HEK293 (cell line): ENCODE results near the gene DENND4B.

Experiments used
- CTCF ChIP-seq: fragments of 450-650 bp; formaldehyde crosslinking; IDR thresholded peaks from 2 replicates; pipeline ENCODE4 v1.5.1; 2016; ENCODE audit warnings: missing biosample characterization, missing genetic modification characterization
- HOXA7 ChIP-seq: sonication (generic); formaldehyde crosslinking; IDR thresholded peaks from 2 replicates; pipeline ENCODE4 v1.8.1; 2022; ENCODE audit warnings: missing genetic modification reagents, borderline replicate concordance
- HOXC10 ChIP-seq: sonication (generic); formaldehyde crosslinking; IDR thresholded peaks from 2 replicates; pipeline ENCODE4 v1.8.1; 2023; ENCODE audit warnings: mild to moderate bottlenecking, missing genetic modification reagents
- KLF9 ChIP-seq: fragments of 450-650 bp; formaldehyde crosslinking; IDR thresholded peaks from 2 replicates; pipeline ENCODE4 v1.5.1; 2016; ENCODE audit warnings: missing biosample characterization, missing genetic modification characterization, low read depth
- OVOL3 ChIP-seq: fragments of 450-650 bp; formaldehyde crosslinking; IDR thresholded peaks from 2 replicates; pipeline ENCODE4 v1.5.1; 2016; ENCODE audit warnings: missing biosample characterization, missing genetic modification characterization
- PRDM4 ChIP-seq: fragments of 450-650 bp; formaldehyde crosslinking; IDR thresholded peaks from 2 replicates; pipeline ENCODE4 v1.5.1; 2017; ENCODE audit warnings: missing biosample characterization, missing genetic modification characterization
- TCF7L2 ChIP-seq: IDR thresholded peaks from 2 replicates; pipeline ENCODE4 v1.6.1; 2011; ENCODE audit warnings: low read depth, mild to moderate bottlenecking, inconsistent platforms, low read length, moderate library complexity, borderline replicate concordance
- YY2 ChIP-seq: fragments of 450-650 bp; formaldehyde crosslinking; IDR thresholded peaks from 2 replicates; pipeline ENCODE4 v1.5.1; 2016; ENCODE audit warnings: missing biosample characterization, missing genetic modification characterization
- ZBTB1 ChIP-seq: fragments of 450-650 bp; formaldehyde crosslinking; IDR thresholded peaks from 2 replicates; pipeline ENCODE4 v1.5.1; 2016; ENCODE audit warnings: missing biosample characterization, missing genetic modification characterization
- ZBTB49 ChIP-seq: fragments of 450-650 bp; formaldehyde crosslinking; IDR thresholded peaks from 2 replicates; pipeline ENCODE4 v1.5.1; 2016; ENCODE audit warnings: missing biosample characterization, missing genetic modification characterization, low read depth
- ZFP37 ChIP-seq: fragments of 450-650 bp; formaldehyde crosslinking; IDR thresholded peaks from 2 replicates; pipeline ENCODE4 v1.5.1; 2016; ENCODE audit warnings: missing biosample characterization, missing genetic modification characterization
- ZNF10 ChIP-seq: fragments of 450-650 bp; formaldehyde crosslinking; IDR thresholded peaks from 2 replicates; pipeline ENCODE4 v1.5.1; 2017; ENCODE audit warnings: missing biosample characterization, missing genetic modification characterization
- ZNF112 ChIP-seq: fragments of 450-650 bp; formaldehyde crosslinking; IDR thresholded peaks from 2 replicates; pipeline ENCODE4 v1.5.0; 2017; ENCODE audit warnings: missing biosample characterization, missing genetic modification characterization
- ZNF114 ChIP-seq: fragments of 450-650 bp; formaldehyde crosslinking; IDR thresholded peaks from 2 replicates; pipeline ENCODE4 v1.5.0; 2017; ENCODE audit warnings: missing biosample characterization, missing genetic modification characterization
- ZNF146 ChIP-seq: fragments of 450-650 bp; formaldehyde crosslinking; IDR thresholded peaks from 2 replicates; pipeline ENCODE4 v1.5.1; 2016; ENCODE audit warnings: missing biosample characterization, missing genetic modification characterization
- ZNF169 ChIP-seq: fragments of 450-650 bp; formaldehyde crosslinking; IDR thresholded peaks from 2 replicates; pipeline ENCODE4 v1.5.1; 2016; ENCODE audit warnings: missing biosample characterization, missing genetic modification characterization
- ZNF184 ChIP-seq: fragments of 450-650 bp; IDR thresholded peaks from 2 replicates; pipeline ENCODE4 v1.5.1; 2018; ENCODE audit warnings: missing biosample characterization, mild to moderate bottlenecking, missing genetic modification characterization
- ZNF2 ChIP-seq: fragments of 450-650 bp; formaldehyde crosslinking; IDR thresholded peaks from 2 replicates; pipeline ENCODE4 v1.5.1; 2016; ENCODE audit warnings: missing biosample characterization, missing genetic modification characterization
- ZNF23 ChIP-seq: fragments of 450-650 bp; formaldehyde crosslinking; IDR thresholded peaks from 2 replicates; pipeline ENCODE4 v1.5.1; 2016; ENCODE audit warnings: missing biosample characterization, missing genetic modification characterization, borderline replicate concordance
- ZNF302 ChIP-seq: fragments of 450-650 bp; formaldehyde crosslinking; IDR thresholded peaks from 2 replicates; pipeline ENCODE4 v1.5.1; 2016; ENCODE audit warnings: missing biosample characterization, missing genetic modification characterization, low read depth
- ZNF354C ChIP-seq: fragments of 450-650 bp; formaldehyde crosslinking; IDR thresholded peaks from 2 replicates; pipeline ENCODE4 v1.5.1; 2016; ENCODE audit warnings: missing biosample characterization, missing genetic modification characterization, low read depth, borderline replicate concordance
- ZNF37A ChIP-seq: fragments of 450-650 bp; IDR thresholded peaks from 2 replicates; pipeline ENCODE4 v1.5.1; 2018; ENCODE audit warnings: missing biosample characterization, missing genetic modification characterization
- ZNF416 ChIP-seq: fragments of 450-650 bp; formaldehyde crosslinking; IDR thresholded peaks from 2 replicates; pipeline ENCODE4 v1.5.1; 2016; ENCODE audit warnings: missing biosample characterization, missing genetic modification characterization
- ZNF449 ChIP-seq: fragments of 450-650 bp; formaldehyde crosslinking; IDR thresholded peaks from 2 replicates; pipeline ENCODE4 v1.5.1; 2017; ENCODE audit warnings: missing biosample characterization, mild to moderate bottlenecking, missing genetic modification characterization, moderate library complexity
- ZNF473 ChIP-seq: fragments of 450-650 bp; formaldehyde crosslinking; IDR thresholded peaks from 2 replicates; pipeline ENCODE4 v1.5.1; 2017; ENCODE audit warnings: missing biosample characterization, missing genetic modification characterization
- ZNF521 ChIP-seq: fragments of 450-650 bp; formaldehyde crosslinking; IDR thresholded peaks from 2 replicates; pipeline ENCODE4 v1.5.1; 2017; ENCODE audit warnings: missing biosample characterization, mild to moderate bottlenecking, missing genetic modification characterization
- ZNF548 ChIP-seq: fragments of 450-650 bp; formaldehyde crosslinking; IDR thresholded peaks from 2 replicates; pipeline ENCODE4 v1.5.1; 2016; ENCODE audit warnings: missing biosample characterization, missing genetic modification characterization
- ZNF549 ChIP-seq: fragments of 450-650 bp; IDR thresholded peaks from 2 replicates; pipeline ENCODE4 v1.5.1; 2018; ENCODE audit warnings: missing biosample characterization, missing genetic modification characterization, mild to moderate bottlenecking, inconsistent platforms, moderate library complexity
- ZNF555 ChIP-seq: fragments of 450-650 bp; formaldehyde crosslinking; conservative IDR thresholded peaks from 2 replicates; pipeline ENCODE4 v1.5.1; 2017; ENCODE audit warnings: missing biosample characterization, mild to moderate bottlenecking, missing genetic modification characterization, inconsistent platforms
- ZNF561 ChIP-seq: fragments of 450-650 bp; IDR thresholded peaks from 2 replicates; pipeline ENCODE4 v1.5.1; 2018; ENCODE audit warnings: missing biosample characterization, missing genetic modification characterization, borderline replicate concordance
- ZNF596 ChIP-seq: fragments of 450-650 bp; IDR thresholded peaks from 2 replicates; pipeline ENCODE4 v1.5.0; 2018; ENCODE audit warnings: missing biosample characterization, mild to moderate bottlenecking, missing genetic modification characterization, moderate library complexity
- ZNF600 ChIP-seq: fragments of 450-650 bp; formaldehyde crosslinking; IDR thresholded peaks from 2 replicates; pipeline ENCODE4 v1.5.1; 2016; ENCODE audit warnings: missing biosample characterization, missing genetic modification characterization
- ZNF791 ChIP-seq: fragments of 450-650 bp; formaldehyde crosslinking; IDR thresholded peaks from 2 replicates; pipeline ENCODE4 v1.5.1; 2016; ENCODE audit warnings: missing biosample characterization, missing genetic modification characterization
- ZNF830 ChIP-seq: fragments of 450-650 bp; IDR thresholded peaks from 2 replicates; pipeline ENCODE4 v1.5.0; 2018; ENCODE audit warnings: missing biosample characterization, missing genetic modification characterization, low read depth, mild to moderate bottlenecking, moderate library complexity

DENND4B gene

DNA sequence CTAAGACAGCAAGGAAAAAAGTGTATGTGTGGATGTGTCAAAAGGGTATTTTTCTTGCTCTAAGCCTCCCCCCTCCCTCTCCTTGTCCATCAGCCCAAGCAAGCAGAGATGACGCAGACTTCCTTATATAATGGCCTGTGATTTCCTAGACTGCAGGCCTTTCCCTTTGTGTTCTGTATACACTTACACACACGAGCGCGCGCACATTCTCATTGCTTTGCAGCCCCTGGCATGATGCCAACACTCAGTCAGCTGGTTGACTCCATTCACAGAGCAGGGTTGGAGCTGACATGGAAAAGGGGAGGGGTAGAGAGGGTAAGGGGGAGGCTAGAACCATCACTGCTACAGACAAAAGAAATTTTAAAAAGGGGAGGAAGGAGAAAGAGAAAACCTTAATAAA, 65.6 kb downstream of the DENND4B start (continued):
- TF ChIP-seq ZNF830 (tag by site-specific recombination) (peak; percentile 76; the same call in 1 of the 2 replicates), ZNF2 (tag by site-specific recombination) (peak; percentile 94), ZNF791 (no peak), CTCF (no peak), ZNF112 (tag by site-specific recombination) (peak; percentile 89), ZNF548 (tag by site-specific recombination) (no peak), ZNF37A (tag by site-specific recombination) (peak; percentile 92), ZNF354C (tag by site-specific recombination) (no peak), ZNF302 (tag by site-specific recombination) (no peak), HOXC10 (CRISPR knock-in tag) (no peak), ZNF521 (no peak), ZNF549 (tag by site-specific recombination) (peak; percentile 82), ZNF114 (no peak), YY2 (no peak), HOXA7 (CRISPR knock-in tag) (no peak), ZBTB49 (tag by site-specific recombination) (no peak), ZNF10 (no peak), ZFP37 (no peak), ZNF555 (no peak), ZNF184 (tag by site-specific recombination) (peak; percentile 99), PRDM4 (tag by site-specific recombination) (peak; percentile 72), ZNF169 (tag by site-specific recombination) (no peak), ZNF23 (tag by site-specific recombination) (no peak), ZNF600 (tag by site-specific recombination) (peak; percentile 98), ZNF473 (tag by site-specific recombination) (no peak), ZBTB1 (tag by site-specific recombination) (no peak), ZNF596 (no peak; the same call in 1 of the 2 replicates), OVOL3 (tag by site-specific recombination) (no peak), ZNF416 (tag by site-specific recombination) (no peak), ZNF561 (tag by site-specific recombination) (peak; percentile 99), ZNF146 (tag by site-specific recombination) (no peak), TCF7L2 (no peak), KLF9 (tag by site-specific recombination) (peak; percentile 47; the same call in 1 of the 2 replicates), ZNF449 (tag by site-specific recombination) (peak; percentile 72)
